ENCODE data around the gene EN1. TPM values are rescaled to one million over a fixed set of nuclear protein-coding genes. Genes with fewer than 3 reads are reported as not detected.

The EN1 gene
- total RNA-seq, 4 donors from 2014 or later, result not detected

DNA sequence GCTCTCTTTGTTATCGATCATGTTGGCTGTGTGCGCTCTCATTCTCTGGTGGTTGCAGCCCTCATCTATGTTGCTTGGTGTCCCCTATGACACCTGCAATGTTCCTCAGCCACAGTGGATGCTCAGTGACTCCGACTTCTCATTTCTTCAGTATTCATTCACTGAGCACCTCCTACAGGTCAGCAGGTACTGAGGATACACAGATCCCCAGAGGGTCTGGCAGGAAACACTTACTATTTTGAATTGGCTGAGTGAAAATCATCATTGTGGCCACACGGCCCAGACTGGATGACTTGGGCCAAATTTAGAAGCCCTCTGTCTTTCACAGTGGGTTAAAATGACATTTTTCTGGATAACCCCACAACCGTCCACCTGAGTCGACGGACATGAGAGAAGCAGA is 32.1 kb downstream of the EN1 start:
- Histone ChIP-seq H3K36me3 (no peaks in the 10 kb centered on the region), H3K4me3 (no peak overlapping the region), H3K27me3 (peaks cover 0 to 94% (median 0%) of the 10 kb centered on the region in 4 donors), H3K4me1 (no peaks in the 10 kb centered on the region), H3K9me3 (no peaks in the 10 kb centered on the region), H3K27ac (no peak overlapping the region)
- WGBS, 2 donors, result 81 to 88% methylated on average over 7 of the region's 7 CpGs
- intact Hi-C loops (cut with DNase I), result no loop called here
- TF ChIP-seq, protein P1, sequence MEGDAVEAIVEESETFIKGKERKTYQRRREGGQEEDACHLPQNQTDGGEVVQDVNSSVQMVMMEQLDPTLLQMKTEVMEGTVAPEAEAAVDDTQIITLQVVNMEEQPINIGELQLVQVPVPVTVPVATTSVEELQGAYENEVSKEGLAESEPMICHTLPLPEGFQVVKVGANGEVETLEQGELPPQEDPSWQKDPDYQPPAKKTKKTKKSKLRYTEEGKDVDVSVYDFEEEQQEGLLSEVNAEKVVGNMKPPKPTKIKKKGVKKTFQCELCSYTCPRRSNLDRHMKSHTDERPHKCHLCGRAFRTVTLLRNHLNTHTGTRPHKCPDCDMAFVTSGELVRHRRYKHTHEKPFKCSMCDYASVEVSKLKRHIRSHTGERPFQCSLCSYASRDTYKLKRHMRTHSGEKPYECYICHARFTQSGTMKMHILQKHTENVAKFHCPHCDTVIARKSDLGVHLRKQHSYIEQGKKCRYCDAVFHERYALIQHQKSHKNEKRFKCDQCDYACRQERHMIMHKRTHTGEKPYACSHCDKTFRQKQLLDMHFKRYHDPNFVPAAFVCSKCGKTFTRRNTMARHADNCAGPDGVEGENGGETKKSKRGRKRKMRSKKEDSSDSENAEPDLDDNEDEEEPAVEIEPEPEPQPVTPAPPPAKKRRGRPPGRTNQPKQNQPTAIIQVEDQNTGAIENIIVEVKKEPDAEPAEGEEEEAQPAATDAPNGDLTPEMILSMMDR (IDR thresholded peaks at IDR 0.05), result no peak
- no peak for TF ChIP-seq POLR2A (IDR thresholded peaks at IDR 0.05)
- no peak for DNase-seq

DNA sequence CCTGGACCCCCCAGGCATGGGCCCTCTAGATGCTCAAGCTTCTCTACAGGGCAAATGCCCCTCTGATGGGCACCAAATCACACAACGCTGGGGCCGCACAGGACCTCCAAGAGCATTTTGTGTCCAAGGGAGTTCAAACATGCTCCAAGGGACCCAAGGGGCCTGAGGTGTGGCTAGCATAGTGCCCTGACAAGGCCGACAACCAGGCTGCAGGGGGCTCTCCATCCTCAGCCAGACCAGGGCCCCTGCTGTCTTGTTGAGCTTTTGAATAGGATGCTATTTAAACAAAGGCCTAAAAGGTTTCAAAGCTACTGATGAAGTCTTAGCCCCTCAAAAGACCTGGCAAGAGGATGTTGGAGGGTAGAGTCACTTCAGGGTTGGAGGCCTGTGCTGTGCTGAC is 33.1 kb downstream of the EN1 start:
- WGBS, 2 donors, result 57% methylated on average over 1 of the region's 3 CpGs; no CpG with 5 or more reads in 1 of the 2 donors
- intact Hi-C loops (cut with DNase I), result no loop called here
- no peak overlapping the region for H3K4me3 ChIP-seq

DNA sequence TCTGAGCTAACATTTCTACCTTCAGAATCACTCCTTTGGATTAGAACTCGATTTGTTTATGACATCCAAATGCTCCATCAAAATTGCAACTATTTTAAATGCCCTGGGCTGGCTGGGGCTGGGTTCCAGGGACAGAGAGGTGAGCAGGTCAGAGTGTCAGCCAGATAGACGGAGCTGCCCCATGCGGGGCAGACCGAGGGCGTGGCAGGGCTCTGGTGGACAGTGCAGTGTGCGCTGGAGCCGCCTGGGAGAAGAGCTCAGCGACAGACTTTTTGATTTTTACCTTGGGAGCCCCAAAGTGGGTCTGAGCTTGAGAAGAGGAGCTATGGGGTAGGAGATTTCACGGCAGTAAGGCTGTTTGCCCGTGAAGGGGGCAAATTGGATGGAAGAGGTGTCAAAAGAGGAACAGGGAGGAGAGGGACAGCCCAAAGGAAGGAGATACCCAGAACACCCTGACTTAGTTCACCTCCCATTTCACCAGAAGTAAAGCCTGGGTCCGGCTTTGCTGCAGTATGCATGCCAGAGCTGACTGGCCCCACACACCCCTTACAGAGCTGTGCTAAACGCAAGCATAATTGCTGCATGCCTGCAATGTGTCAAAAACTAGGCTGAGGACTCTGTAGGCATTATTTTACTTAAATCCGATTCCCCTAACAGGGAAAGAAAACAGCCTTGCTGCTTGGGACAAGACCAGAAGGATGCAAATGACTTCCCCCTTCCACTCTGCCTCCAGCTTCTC is 33.7 kb downstream of the EN1 start:
- intact Hi-C loops (cut with DNase I), result no loop called here
- TF ChIP-seq POLR2A (IDR thresholded peaks at IDR 0.05), result no peak
- TF ChIP-seq, protein P1 (IDR thresholded peaks at IDR 0.05), result no peak
- WGBS, 2 donors, result 38 to 44% methylated on average over 7 to 13 of the region's 13 CpGs
- H3K27me3 ChIP-seq, result peaks cover 0 to 94% (median 0%) of the 10 kb centered on the region in 4 donors
- no peak overlapping the region for H3K4me3 ChIP-seq
- no peak overlapping the region for H3K27ac ChIP-seq
- no peaks in the 10 kb centered on the region for H3K9me3 ChIP-seq
- no peaks in the 10 kb centered on the region for H3K36me3 ChIP-seq
- peaks cover 0 to under 1% (median 0%) of the 10 kb centered on the region in 3 donors for H3K4me1 ChIP-seq
- no peak for DNase-seq

More for the DNA sequence above, 33.1 kb downstream of the EN1 start:
- TF ChIP-seq POLR2A (IDR thresholded peaks at IDR 0.05), result no peak
- TF ChIP-seq, protein P1 (IDR thresholded peaks at IDR 0.05), result no peak
- Histone ChIP-seq H3K27me3 (peaks cover 0 to 94% (median 0%) of the 10 kb centered on the region in 4 donors), H3K27ac (no peak overlapping the region), H3K9me3 (no peaks in the 10 kb centered on the region), H3K36me3 (no peaks in the 10 kb centered on the region), H3K4me1 (no peaks in the 10 kb centered on the region)
- no peak for DNase-seq

DNA sequence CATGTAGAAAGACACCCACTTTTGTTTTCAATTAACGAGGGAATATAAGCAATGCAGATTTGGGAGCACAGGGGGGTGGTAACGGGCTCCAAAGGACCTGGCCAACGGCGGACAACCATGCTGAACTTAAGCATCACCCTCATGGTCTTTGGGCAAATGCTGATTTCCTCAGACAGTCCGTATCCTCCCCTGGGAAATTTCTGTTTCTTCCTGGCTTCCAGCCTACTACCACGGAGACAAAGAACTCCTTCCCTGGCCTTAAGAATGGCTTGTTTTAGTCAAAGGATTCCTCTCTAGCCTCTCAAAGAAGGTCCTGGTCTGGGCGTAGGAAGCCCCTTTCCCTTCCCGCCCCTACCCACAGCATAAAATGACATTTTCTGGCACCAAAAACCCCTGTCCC is 34.3 kb downstream of the EN1 start:
- Histone ChIP-seq H3K27me3 (peaks cover 0 to 94% (median 0%) of the 10 kb centered on the region in 4 donors), H3K9me3 (no peaks in the 10 kb centered on the region), H3K4me3 (no peak overlapping the region), H3K36me3 (no peaks in the 10 kb centered on the region), H3K27ac (no peak overlapping the region), H3K4me1 (peaks cover 0 to 7% (median 0%) of the 10 kb centered on the region in 3 donors)
- DNase-seq, result no peak
- TF ChIP-seq, protein P1 (IDR thresholded peaks at IDR 0.05), result no peak
- TF ChIP-seq POLR2A (IDR thresholded peaks at IDR 0.05), result no peak
- 45 to 46% methylated on average over 8 of the region's 8 CpGs for WGBS, 2 donors
- intact Hi-C loops (cut with DNase I), result no loop called here

DNA sequence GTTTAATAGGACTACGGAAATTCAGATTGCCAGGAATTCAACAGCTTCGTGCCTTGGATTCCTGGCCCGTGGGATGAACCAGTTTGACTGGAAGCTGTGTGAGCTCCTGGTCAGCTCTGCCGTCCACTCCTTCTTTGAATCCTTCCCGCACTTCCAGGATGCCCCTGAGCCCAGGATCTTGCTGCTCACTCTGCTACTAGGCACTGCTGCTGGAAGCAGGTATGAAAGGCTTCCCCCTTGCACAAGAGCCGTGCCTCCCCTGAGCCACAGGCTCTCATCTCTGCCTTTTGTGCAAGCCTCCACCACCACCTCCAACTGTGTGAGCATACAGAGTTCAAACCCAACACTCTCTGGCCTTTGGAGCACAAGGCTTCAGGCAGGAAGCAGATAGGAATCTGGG is 34.9 kb downstream of the EN1 start:
- DNase-seq, result no peak
- Histone ChIP-seq H3K9me3 (no peaks in the 10 kb centered on the region), H3K36me3 (no peaks in the 10 kb centered on the region), H3K27me3 (peaks cover 0 to 94% (median 0%) of the 10 kb centered on the region in 4 donors), H3K4me3 (no peak overlapping the region), H3K4me1 (peaks cover 0 to 8% (median 0%) of the 10 kb centered on the region in 3 donors), H3K27ac (no peak overlapping the region)
- intact Hi-C loops (cut with DNase I), result no loop called here
- 41 to 66% methylated on average over 5 to 6 of the region's 6 CpGs for WGBS, 2 donors
- TF ChIP-seq POLR2A (IDR thresholded peaks at IDR 0.05), result no peak
- TF ChIP-seq, protein P1 (IDR thresholded peaks at IDR 0.05), result no peak

Measured in esophagus squamous epithelium (tissue), 5 donors.